Activated CD4-positive, alpha-beta memory T cell treated with anti-CD3 and anti-CD28 coated beads, Interleukin-2, amount 10 ng/mL, durations not matched to agents 7 days and 5 days (primary cell): ENCODE results near the gene HSDL2. TPM values are rescaled to one million over a fixed set of nuclear protein-coding genes. Genes with fewer than 3 reads are reported as not detected.

Experiments used
- CTCF ChIA-PET: fragments of 350-600 bp; sonication (Branson Sonifier 250); formaldehyde crosslinking; loops from one replicate; lab custom pipeline; 2021; ENCODE audit warnings: antibody characterized with exemption, inconsistent platforms; lab: Charles Lee
- POLR2A ChIA-PET: fragments of 350-600 bp; sonication (Branson Sonifier 250); formaldehyde crosslinking; loops from one replicate; lab custom pipeline; 2021; ENCODE audit warnings: antibody characterized with exemption; lab: Charles Lee
- DNase-seq: peaks from one replicate; pipeline ENCODE4 v3.0.0-alpha.2; 2020
- H3K27ac Mint-ChIP-seq: one replicate; pipeline ENCODE4 v1.8.0; 2021; ENCODE audit warnings: mild to moderate bottlenecking, mixed read lengths
- H3K27me3 Mint-ChIP-seq: one replicate; pipeline ENCODE4 v1.8.0; 2021; ENCODE audit warnings: mixed read lengths
- H3K36me3 Mint-ChIP-seq: one replicate; pipeline ENCODE4 v1.8.0; 2021; ENCODE audit warnings: low read depth, mixed read lengths
- H3K4me1 Mint-ChIP-seq: one replicate; pipeline ENCODE4 v1.8.0; 2021; ENCODE audit warnings: mixed read lengths
- H3K4me3 Mint-ChIP-seq: one replicate; pipeline ENCODE4 v1.8.0; 2021; ENCODE audit warnings: mild to moderate bottlenecking, mixed read lengths
- H3K9me3 Mint-ChIP-seq: one replicate; pipeline ENCODE4 v1.8.0; 2021; ENCODE audit warnings: mixed read lengths
- total RNA-seq, 2 experiments: library from RNA; stranded (reverse); gene quantifications; one replicate each; pipeline ENCODE4 v1.2.3, GENCODE V29; 2021

HSDL2 gene
- total RNA-seq, 2 experiments from 2014 or later, result 18.4 to 19.4 TPM

DNA sequence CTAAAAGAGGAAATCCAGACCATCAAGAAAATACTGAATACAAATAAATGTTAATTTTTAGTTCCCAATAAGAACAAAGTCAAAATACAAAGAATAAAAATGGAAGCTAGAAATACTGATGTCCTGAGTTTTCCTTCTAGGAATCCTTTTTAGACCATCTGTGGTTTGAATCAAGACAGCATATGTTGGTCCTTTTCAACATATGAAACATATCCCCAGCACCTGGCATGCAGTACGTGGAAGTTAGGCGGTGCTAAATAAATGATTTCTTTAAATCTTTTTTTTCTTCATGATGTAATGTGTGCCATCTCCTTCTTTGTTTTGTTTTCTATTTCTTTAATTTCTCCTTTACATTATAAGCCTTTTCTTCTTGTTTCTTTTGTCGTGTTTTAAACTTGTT, 140.7 kb downstream of the HSDL2 start:
- no peaks in the 10 kb centered on the region for H3K4me1 Mint-ChIP-seq
- no peak overlapping the region for H3K27ac Mint-ChIP-seq
- H3K36me3 Mint-ChIP-seq, result no peaks in the 10 kb centered on the region
- no peak for DNase-seq
- no peaks in the 10 kb centered on the region for H3K9me3 Mint-ChIP-seq
- ChIA-PET POLR2A (no interaction called here), CTCF (no interaction called here)
- H3K27me3 Mint-ChIP-seq, result no peaks in the 10 kb centered on the region
- H3K4me3 Mint-ChIP-seq, result no peak overlapping the region

Other genes with a start within 250 kb of the HSDL2 start
- gene SUSD1, start 204.8 kb upstream of the HSDL2 start, total RNA-seq, result 10 to 100 TPM; 18.4 TPM
- 100 to 1,000 TPM; 177 TPM for gene PTBP3, start 46.5 kb upstream of the HSDL2 start, total RNA-seq
- gene KIAA1958, start 106.7 kb downstream of the HSDL2 start, total RNA-seq, result 1 to 10 TPM; 6.9 to 7.4 TPM